NCI-H2171 treated with DMSO at 0.1 percent for 48 hours (cell line): ENCODE data around the gene NUP210L.

ENCODE experiments used
- DNase-seq: peaks from one replicate; lab custom pipeline; 2025; lab: John Stamatoyannopoulos, UW

The NUP210L gene

DNA sequence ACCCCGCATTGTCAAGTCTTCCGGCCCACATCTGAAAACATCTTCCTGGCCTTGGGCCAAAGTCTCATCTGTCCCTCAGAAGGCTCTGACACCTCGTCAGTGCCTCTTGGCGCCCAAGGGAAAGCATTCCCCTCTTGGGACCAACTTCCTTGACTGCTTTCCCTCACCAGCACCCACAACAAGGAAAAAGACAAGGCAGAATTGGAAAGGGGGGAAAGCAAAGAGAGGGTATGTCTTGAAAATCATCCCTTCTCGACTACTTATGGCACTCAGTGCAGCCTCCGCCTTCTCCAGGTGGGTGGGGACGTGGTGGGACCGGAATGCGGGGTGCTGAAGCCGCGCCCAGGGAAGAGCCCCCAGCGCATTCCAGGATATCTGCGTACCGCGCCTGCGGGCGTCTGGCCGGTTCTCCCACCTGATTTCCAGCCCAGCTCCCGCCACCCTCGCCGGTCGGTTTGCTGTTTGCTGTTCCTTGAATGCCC is 191.0 kb downstream of the NUP210L start:
- DNase-seq = no peak

DNA sequence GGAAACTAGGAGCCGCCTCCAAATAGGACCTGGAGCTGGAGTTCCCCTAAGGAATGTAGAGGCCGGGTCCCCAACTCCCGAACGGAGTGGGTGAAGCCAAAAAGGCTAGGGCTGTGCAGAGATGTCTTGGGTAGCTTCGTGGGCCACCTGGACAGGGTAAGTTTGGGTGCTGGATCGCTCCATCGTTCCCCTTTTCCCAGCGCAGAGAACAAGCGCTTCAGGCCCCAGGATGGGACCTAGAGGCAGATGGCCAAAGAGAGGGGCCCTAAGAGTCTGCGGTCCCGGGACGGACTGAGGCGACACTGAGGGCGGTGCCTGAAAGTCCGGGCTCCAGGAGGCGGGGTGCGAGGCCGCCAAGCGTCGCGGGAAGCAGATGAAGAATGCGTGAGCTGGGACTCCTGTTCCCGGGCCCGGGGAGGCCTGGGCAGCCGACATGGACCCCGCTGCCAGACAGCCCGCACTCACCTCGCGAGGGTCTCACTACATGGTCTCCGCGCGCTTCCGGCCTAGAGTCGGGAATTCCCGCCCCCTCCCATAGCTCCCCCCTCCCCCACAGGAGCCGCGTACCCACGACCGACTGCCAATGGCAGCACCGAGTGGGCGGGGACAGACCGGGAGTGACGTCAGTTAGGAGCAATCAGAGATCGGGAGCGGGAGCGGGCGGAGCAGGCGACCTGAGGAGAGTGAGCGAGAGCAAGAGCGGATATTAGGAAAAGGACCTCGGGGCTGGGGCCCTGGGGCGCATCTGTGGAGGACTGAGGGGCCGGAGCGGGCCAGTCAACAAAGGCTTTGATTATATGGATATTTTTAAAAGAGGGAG is 191.6 kb downstream of the NUP210L start, which contains the start of gene SLC39A1:
Gene SLC39A1, minus strand, starts transcription at position 508 of the 820 bp plus-strand sequence. CDS start 822 bp downstream, outside the sequence.
- DNase-seq = peak; percentile 99

DNA sequence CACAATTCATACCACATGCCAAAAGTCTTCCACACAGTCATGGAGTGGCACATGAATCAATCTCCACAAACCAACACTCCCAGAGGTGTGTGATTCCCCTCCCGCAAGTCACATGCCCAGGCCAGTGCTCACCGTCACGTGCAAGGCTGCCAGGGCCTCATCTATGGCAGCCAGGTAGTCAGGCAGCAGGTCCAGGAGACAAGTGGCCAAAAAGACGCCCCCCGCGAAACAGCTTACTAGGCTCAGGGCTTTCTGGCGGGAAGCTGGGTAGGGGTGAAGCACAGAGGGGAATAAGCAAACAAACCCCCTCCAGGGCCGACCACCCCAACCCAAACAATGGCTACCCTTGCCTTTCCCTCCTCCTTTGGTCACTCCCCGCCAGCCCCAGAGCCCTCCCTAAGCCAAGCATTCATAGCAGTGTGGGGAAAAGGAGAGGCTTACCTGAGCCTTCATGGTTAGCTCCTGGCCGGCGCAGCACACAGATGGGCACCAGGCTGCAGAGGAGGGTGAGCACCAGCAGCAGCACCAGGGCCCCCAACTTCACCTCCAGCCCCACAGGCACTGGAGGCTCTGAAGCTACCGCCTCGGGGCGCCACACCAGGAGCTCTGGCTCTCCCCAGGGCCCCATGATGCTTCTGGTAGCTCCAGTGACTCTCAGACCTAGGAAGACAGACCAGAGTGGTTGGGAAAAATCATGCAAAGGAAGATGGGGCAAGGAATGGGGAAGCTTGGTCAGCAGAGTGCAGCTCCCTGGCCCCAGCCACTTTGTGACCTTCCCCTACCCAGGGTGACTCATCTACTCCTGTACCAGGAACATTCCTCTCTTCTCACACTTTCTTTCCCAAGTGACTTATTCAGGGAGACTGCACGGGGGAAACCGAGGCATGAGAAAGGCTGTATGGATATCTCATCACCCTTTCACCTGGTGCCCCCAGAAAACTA is 192.5 kb downstream of the NUP210L start:
- DNase-seq = no peak

DNA sequence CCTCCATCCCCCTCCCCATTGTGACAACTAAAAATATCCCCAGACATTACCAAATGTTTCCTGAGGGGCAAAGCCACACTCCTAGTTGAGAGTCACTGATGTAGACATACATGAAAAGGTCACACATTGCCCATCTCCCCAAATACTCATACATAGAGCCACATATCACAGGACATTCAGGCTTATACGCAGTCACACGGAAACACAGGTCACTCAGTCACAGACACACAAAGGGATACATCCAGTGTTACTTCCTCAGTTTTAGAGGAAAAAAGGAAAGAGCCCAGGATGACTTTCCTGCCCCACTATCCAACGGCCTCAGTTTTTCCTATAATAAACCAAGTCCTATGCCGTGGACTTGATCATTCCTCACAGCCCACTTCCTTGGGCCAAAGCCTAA is 193.5 kb downstream of the NUP210L start:
- no peak for DNase-seq

DNA sequence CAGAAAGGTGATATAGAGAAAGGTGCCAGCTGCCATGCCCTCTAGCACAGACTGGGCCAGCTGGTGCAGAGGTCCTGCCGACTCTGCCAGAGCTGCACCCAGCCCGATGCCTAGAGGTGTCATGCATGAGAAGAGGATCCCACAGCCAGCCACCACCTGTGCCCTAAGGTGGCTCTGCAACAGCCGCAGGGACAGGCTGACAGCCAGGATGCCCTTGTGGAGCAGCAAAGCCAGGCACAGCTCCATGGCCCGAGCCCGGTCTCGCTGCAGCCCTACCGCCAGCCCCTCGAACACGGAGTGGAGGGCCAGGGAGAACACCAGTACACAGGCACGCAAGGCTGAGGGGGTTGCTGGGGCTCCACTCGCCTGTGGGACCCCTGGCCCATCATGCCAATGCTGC is 194.7 kb downstream of the NUP210L start:
- no peak for DNase-seq

DNA sequence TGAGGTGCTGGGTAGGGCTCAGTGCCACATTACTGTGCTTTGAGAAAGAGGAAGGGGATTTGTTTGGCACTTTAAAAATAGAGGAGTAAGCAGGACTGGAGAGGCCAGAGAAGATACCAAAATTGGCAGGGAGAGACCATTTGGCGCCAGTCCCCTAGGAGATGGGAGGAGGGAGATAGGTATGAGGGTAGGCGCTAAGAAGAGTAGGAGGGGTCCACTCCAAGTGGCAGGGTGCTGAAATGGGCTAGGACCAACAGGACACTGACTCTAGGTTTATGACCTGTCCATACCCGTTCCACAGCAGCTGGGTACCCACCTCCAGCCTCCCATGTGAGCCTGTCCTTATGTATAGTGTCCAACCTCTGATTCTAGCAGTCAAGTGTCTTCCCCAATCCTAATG is 195.4 kb downstream of the NUP210L start:
- DNase-seq = no peak

DNA sequence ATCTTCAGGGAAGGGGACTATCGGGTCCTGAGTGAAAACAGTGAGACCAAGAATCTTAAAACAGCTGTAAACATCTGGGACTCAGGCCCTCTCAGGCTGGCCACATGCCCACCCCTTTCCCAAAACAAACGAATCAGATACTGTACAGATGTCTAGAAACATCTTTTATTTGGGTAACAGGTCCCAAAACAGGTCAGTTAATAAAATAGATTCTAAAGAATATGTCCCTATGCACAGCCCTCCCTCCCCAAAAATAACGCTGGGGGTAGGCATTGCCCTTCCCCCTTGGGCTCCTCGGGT is 196.0 kb downstream of the NUP210L start:
- no peak for DNase-seq

DNA sequence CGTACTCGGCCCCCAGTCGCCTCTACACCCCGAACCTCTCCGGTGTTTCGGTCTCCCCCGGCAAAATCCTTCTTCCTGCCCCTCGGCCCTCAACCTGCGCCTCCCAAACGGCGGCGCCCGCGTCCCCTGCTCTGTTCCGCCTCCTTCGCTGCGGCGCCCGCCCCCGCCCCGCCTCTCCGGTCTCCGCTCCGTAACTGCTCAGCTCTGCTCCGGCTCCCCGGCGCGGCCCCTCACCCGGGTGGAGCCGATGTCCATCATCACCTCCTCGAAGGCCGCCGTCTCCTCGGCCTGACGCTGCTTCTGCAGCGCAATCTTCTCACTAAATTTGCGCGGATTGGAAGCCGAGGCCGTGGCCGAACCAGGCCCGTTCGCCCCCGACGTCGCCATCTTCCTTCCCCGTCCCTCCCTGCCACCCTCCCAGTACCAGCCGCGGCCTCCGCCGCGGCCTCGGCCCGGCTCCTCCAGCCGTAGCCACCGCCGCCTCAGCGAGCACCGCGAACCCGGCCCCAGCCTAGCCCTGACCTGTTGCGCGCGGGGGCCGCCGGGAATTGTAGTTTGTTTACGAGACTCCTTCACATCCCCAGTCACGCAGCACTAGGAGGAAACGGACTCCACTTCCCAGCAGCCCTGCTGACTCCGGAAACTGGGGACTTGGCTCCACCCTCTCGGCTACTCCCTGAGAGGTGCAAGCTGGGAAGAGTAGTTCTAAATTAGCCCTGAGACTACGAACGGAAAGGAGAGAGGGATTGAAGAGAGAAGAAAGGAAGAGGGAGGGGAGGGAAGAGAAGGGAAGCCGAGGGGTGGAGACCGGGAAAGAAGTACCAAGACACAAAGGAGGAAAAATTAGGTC is 196.5 kb downstream of the NUP210L start, which contains the start of gene CRTC2:
Gene CRTC2, minus strand, starts transcription at position 502 of the 850 bp plus-strand sequence. Its CDS starts 115 bp downstream, at position 387.
- DNase-seq = peak; percentile 100

DNA sequence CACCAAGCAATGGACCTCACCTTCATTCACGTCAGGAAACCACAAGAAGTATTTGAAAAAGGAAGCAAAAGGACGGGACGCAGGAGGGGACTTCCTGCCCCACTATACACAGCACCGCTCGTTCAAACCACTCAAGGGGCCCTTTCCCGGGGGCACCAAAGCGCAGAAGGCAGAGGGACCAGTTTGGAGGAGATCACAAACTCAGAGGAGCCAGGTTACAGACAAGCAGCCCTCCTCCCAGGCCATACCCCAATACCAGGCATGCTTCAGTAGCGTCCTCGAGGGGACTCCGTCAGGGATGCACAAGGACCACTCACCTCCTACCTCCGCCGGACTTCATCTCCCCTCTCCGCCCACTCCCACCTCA is 197.1 kb downstream of the NUP210L start:
- peak; percentile 42 for DNase-seq

DNA sequence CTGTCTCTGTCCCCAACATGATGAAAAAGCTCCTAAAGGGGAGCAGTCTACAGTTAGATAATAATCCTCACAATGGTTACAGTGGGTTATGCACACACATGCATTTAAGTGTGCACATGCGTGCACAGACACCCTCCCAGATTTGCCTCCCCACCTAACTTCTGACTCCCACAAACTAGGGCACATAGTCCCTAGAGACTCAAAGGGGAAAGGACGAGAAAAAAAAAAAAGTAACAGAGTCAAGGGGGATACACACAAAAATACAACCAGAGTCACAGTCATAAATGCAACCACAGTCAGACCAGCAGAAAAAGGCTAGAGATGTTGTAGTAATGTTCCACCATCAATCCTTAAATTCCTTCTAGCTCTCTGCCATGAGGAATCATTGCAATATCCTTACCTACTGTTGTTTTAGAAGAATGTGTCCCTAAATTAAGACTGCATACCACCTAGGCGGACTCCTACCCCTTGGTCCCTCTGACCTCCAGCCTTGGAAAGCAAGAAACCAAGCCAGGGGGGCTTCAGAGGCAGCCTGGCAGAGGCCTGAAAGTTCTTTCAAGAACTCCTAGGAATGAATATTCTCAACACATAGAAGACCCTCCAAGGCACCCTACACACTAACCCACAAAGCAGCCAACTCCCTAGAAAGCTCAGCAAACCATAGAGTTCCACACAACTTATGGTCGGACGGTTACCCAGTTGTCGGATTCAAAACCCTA is 197.7 kb downstream of the NUP210L start:
- DNase-seq = no peak

DNA sequence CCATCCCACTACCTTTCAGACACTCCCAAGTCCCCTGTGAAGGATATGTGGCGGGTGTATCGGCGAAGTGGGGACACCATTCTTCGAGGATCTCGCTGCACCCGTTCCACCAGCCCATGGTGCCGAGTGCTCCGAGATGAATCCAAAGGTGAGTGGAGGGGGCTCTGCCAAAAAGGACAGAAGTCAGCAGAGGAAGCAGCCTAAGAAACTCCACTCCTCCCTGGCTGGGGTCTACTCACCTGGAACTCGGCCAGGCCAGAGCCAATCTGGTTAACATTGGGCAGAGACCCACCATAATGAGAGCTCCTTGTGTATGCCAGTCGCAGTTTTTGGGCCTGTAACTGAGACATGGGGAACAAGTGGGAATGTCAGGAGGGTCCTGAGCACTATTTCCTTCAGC is 200.0 kb downstream of the NUP210L start:
- no peak for DNase-seq

DNA sequence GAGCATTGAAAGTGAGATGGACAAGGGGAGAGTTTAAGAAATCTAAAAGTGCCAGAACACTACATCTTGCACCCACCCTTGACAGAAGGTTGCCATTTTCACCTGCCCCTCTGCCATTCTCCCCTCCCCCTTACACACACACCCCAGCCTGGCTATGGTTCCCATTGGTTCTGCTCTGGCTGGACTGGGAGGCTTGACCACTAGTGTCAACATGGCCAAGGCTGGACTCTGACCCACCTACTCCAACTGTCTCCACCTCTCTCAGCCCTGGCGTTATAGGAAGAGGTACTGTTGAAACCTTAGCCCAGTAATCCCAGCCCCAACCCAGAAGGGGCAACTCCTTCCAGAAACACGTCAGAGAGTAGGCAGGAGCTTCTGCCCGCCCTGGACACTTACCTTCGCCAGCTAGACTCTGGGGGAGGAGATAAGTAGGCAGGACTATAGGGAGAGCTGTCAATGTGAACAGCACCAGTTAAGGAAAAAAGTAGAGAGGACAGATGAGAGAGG is 201.0 kb downstream of the NUP210L start:
- DNase-seq = no peak

DNA sequence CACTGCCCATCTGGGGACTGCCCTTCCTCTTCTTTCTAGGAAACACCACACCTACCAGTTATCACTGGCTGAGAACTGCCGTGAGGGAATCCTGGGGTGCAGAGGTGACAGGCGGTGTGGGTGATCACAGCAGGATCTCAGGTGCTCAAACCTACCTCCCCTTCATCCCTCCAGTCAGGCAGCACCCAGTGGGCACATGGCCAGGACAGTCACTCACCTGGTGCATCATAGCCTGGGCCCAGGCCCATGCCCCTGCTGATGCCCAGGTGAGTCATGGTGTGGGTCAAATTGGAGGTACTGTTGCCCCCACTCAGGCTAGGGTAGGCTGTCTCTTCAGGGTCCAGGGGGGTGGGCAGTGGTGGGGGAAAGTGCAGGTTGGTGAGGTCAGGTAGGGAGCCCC is 203.1 kb downstream of the NUP210L start:
- DNase-seq = no peak

DNA sequence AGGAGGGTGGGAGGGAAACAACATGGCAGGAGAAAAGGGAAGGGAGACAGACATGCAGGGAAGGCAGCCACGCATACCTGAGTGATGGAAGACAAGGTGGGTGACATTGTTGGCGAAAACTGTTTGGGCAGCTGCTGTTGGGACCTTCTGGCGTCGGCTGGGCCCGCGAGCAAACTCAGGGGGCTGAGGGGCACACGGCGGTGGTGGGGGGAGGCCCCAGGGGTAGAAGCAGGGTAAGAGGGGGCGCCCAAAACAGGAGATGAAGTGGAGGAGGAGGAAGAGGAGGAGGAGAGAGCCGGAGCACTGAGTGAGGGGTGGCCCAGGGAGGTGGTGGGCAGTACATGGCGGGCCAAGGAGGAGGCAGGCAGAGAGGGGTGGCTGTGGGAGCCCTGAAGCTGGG is 203.7 kb downstream of the NUP210L start:
- DNase-seq = no peak

DNA sequence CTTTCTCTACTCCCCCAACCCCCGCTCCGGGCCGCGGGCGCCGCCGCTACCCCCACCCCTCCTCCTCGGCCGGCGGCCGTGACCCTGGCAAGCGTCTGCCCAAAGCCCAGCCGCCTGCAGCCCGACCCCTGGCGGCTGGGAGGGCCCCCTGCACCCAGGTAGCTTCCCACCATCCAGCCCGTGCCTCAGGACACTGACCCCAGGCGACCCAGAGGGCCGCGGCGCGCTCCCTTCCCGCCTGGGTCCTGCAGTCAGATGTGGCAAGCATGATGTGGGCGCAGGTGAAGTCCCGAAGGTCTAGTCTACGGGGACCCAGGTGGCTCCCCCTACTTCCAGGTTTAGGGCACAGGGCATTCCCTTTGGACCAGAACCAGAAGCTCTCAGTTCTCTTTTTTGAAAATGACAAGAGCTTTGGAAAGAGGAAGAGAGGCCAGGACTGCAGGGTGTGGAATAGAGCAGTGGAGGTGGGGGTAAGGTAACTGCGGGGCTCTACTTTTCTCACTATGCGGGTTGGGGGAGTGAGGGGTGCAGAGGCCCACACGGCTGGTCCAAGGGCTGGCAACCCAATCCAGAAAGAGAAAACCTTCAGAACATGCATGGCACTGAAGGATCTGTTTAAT is 208.1 kb downstream of the NUP210L start, which contains the start of gene DENND4B:
Gene DENND4B, minus strand, starts transcription at position 97 of the 620 bp plus-strand sequence. CDS start 2,344 bp downstream, outside the sequence.
- peak; percentile 62 for DNase-seq

DNA sequence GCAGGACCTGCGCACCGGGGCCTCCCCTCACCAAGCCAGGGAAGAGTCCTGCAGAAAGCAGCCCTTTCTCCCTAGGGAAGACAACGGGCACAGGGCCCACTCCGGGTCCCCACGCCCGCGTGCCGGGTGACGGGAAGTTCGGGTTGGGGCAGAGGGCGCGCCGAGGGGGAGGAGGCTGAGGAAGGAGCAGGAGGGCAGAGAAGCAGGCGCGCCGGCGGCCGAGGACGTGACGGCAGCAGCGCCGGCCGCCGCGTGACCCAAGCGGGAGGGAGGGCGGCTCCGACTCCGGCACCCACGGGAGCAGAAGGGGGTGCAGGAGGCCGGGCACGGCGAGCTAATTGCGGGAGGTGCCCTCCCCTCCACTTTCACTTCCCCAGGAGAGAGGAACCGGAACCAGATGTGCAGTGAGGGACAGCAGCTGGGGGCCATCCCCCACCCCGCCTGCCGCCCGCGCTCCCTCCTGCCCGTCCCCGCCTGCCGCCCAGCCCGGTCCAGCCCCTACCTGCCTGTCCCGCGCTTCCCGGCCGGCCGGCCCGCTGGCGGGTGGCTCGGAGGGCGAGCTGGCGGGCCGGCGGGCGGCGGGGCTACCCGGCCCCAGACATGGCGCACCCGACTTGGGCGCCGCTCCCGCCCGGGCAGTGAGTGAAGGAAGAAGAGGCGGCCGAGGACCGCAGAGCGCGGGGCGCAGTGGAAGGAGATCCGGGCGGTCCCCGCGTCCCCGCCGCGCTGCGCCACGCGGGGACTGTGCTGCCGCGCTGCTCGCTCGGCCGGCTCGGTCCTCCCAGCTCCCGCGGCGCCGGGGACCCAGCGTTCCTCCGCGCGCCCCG is 208.9 kb downstream of the NUP210L start:
- DNase-seq = peak; percentile 51

DNA sequence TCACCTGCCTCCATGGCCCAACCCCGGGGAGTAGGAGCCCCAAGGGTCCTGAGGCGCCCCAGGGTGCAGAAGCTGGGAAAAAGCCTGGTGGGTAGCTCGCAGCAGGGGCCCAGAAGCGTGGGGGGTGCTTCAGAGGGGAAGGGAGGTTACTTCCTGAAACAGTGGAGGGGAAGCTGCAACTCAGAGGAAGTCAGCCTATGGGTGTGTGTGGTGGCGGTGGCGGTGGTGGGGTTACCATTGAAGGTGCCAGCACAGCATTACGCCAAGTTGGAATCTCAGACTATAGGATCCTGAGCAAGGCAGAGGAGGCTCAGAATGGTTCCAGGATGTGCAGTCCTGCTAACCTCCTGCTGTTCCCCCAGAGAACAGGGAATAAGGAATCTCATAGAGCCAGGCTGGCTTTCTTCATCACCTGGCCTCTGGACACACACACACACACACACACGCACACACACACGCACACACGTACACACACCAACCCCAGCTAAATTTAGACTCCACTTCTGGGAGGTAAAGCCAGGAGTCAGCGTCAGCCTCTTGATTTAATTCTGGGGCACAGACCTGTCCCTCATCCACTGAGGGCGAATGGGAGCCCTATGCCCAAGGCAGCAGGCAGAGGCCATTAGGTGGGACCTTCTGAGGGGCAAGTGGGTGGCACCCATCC is 209.6 kb downstream of the NUP210L start:
- peak; percentile 51 for DNase-seq

DNA sequence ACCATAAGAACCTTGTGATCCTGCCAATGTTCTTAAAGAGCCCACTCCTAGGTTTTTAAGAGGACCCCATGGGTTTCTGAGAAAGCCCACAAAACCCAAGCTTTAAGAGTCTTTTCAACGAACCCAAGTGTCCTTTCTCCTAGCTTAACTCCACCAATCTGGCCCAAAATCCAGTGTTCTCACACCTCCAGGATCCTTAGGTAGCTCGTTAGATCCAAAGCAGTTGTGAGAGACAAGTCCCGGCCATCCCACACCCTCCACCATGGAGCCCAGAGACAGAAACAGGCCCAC is 210.1 kb downstream of the NUP210L start:
- DNase-seq = no peak
